Gastroesophageal sphincter (tissue), 4 donors: ENCODE results near the gene LRTM1. TPM values are rescaled to one million over a fixed set of nuclear protein-coding genes. Genes with fewer than 3 reads are reported as not detected.

Source experiments
- ATAC-seq: fragments of 150-250 bp; one replicate; pipeline ENCODE4 v1.9.1; 2016; ENCODE audit warnings: mild to moderate bottlenecking, moderate library complexity
- H3K27ac ChIP-seq, 4 donors: fragments of 200-600 bp; sonication (generic) in 3 of 4; 1 replicate in 3 of 4; 2 replicates in 1 of 4; pipeline ENCODE4 v1.5.1; 2016 to 2019
- H3K27me3 ChIP-seq: fragments of 200-600 bp; sonication (generic); one replicate; pipeline ENCODE4 v1.5.1; 2019
- H3K36me3 ChIP-seq, 2 donors: fragments of 200-600 bp; sonication (generic); one replicate each; pipeline ENCODE4 v1.5.1; 2019; ENCODE audit warnings: control low read depth in 1 of 2
- H3K4me1 ChIP-seq, 3 donors: fragments of 200-600 bp; sonication (generic); 1 replicate in 2 of 3; 2 replicates in 1 of 3; pipeline ENCODE4 v1.5.1; 2016 to 2019; ENCODE audit warnings: control low read depth in 2 of 3
- H3K4me3 ChIP-seq, 2 donors: fragments of 200-600 bp; sonication (generic); one replicate each; pipeline ENCODE4 v1.5.1; 2019; ENCODE audit warnings: mild to moderate bottlenecking in 1 of 2, moderate library complexity in 1 of 2
- H3K9me3 ChIP-seq, 3 donors: fragments of 200-600 bp; sonication (generic); one replicate each; pipeline ENCODE4 v1.5.1; 2017 to 2019; ENCODE audit warnings: control low read depth in 2 of 3
- CTCF ChIP-seq, 4 experiments: fragments of 200-600 bp in 2 of 4; fragments of 450-650 bp in 2 of 4; sonication (generic) in 1 of 4; IDR thresholded peaks; one replicate each; pipeline ENCODE4 v1.5.1; 2017 to 2019; ENCODE audit warnings: antibody characterized with exemption in 4 of 4, mild to moderate bottlenecking in 2 of 4, moderate library complexity in 2 of 4
- EP300 ChIP-seq: sonication (generic); formaldehyde crosslinking; IDR thresholded peaks from one replicate; pipeline ENCODE4 v1.6.1; 2017; ENCODE audit warnings: antibody characterized with exemption, mild to moderate bottlenecking
- POLR2A ChIP-seq, 2 donors: fragments of 450-650 bp; IDR thresholded peaks; one replicate each; pipeline ENCODE4 v1.6.1; 2017; ENCODE audit warnings: antibody characterized with exemption in 2 of 2, mild to moderate bottlenecking in 2 of 2, moderate library complexity in 1 of 2
- POLR2AphosphoS5 ChIP-seq: sonication (generic); formaldehyde crosslinking; IDR thresholded peaks from one replicate; pipeline ENCODE4 v1.6.1; 2017; ENCODE audit warnings: antibody characterized with exemption
- WGBS, 2 donors: methylation state at CpG; one replicate each; pipeline ENCODE4 v1.1.5; 2018; ENCODE audit warnings: low coverage in 1 of 2; 5-methylcytosine and 5-hydroxymethylcytosine counted together
- total RNA-seq, 4 donors: library from RNA; depleted of rRNA; stranded (reverse); fragments of >200 nt; gene quantifications; one replicate each; pipeline ENCODE4 v1.1.0, GENCODE V29; 2016

LRTM1 gene
- total RNA-seq, 4 donors from 2014 or later: not detected

GRCh38 chr3:54914180-54914579, 13.7 kb downstream of the LRTM1 start:
- 49 to 73% methylated on average over 2 of the region's 2 CpGs for whole genome bisulfite sequencing, 2 donors
- no peak overlapping the region for H3K27ac ChIP-seq
- no peaks in the 10 kb centered on the region for H3K4me1 ChIP-seq
- no peak overlapping the region for H3K4me3 ChIP-seq
- ATAC-seq: no peak
- TF ChIP-seq POLR2AphosphoS5 (no peak), POLR2A (IDR thresholded peaks at IDR 0.05) (no peak), CTCF (IDR thresholded peaks at IDR 0.05) (no peak), EP300 (no peak)
- no peaks in the 10 kb centered on the region for H3K9me3 ChIP-seq
- no peaks in the 10 kb centered on the region for H3K27me3 ChIP-seq
- peaks cover 0 to 10% of the 10 kb centered on the region in 2 donors for H3K36me3 ChIP-seq

- ATAC-seq: no peak
- Histone ChIP-seq H3K27ac (no peak overlapping the region), H3K9me3 (no peaks in the 10 kb centered on the region), H3K4me1 (peaks cover 0 to 8% (median 0%) of the 10 kb centered on the region in 3 donors), H3K4me3 (no peak overlapping the region), H3K27me3 (no peaks in the 10 kb centered on the region), H3K36me3 (peaks cover 0 to 10% of the 10 kb centered on the region in 2 donors)
- TF ChIP-seq CTCF (IDR thresholded peaks at IDR 0.05): no peak
- TF ChIP-seq POLR2A (IDR thresholded peaks at IDR 0.05): no peak
- TF ChIP-seq EP300: no peak
- TF ChIP-seq POLR2AphosphoS5: no peak
- WGBS, 2 donors: 67 to 85% methylated on average over 2 of the region's 2 CpGs
These were observed 18.7 kb downstream of the LRTM1 start for GRCh38 chr3:54909191-54909590.

GRCh38 chr3:54906763-54907162, 21.1 kb downstream of the LRTM1 start:
- 80% methylated on average over 1 of the region's 2 CpGs; no CpG with 5 or more reads in 1 of the 2 donors for WGBS, 2 donors
- ATAC-seq: no peak
- Histone ChIP-seq H3K4me1 (peaks cover 0 to 19% (median 6%) of the 10 kb centered on the region in 3 donors), H3K4me3 (no peak overlapping the region), H3K27ac (peak overlapping the region in 2 of 4 donors; percentile 17 to 31), H3K9me3 (no peaks in the 10 kb centered on the region), H3K36me3 (peaks cover 0 to 1% of the 10 kb centered on the region in 2 donors), H3K27me3 (no peaks in the 10 kb centered on the region)
- TF ChIP-seq EP300: no peak
- TF ChIP-seq POLR2A (IDR thresholded peaks at IDR 0.05): no peak
- TF ChIP-seq CTCF (IDR thresholded peaks at IDR 0.05): no peak
- no peak for TF ChIP-seq POLR2AphosphoS5

GRCh38 chr3:54905920-54906319, 21.9 kb downstream of the LRTM1 start:
- Histone ChIP-seq H3K27me3 (no peaks in the 10 kb centered on the region), H3K9me3 (no peaks in the 10 kb centered on the region), H3K27ac (peak overlapping the region in 1 of 4 donors; percentile 16), H3K4me1 (peaks cover 0 to 27% (median 9%) of the 10 kb centered on the region in 3 donors), H3K36me3 (no peaks in the 10 kb centered on the region), H3K4me3 (no peak overlapping the region)
- 84 to 90% methylated on average over 3 of the region's 3 CpGs for WGBS, 2 donors
- TF ChIP-seq POLR2AphosphoS5: no peak
- no peak for TF ChIP-seq EP300
- no peak for TF ChIP-seq POLR2A (IDR thresholded peaks at IDR 0.05)
- no peak for TF ChIP-seq CTCF (IDR thresholded peaks at IDR 0.05)
- ATAC-seq: no peak

GRCh38 chr3:54905261-54905888, 22.5 kb downstream of the LRTM1 start:
- no peak for ATAC-seq
- TF ChIP-seq POLR2AphosphoS5 (no peak), EP300 (no peak), POLR2A (IDR thresholded peaks at IDR 0.05) (no peak), CTCF (IDR thresholded peaks at IDR 0.05) (no peak)
- Histone ChIP-seq H3K27me3 (no peaks in the 10 kb centered on the region), H3K4me1 (peaks cover 0 to 33% (median 11%) of the 10 kb centered on the region in 3 donors), H3K36me3 (no peaks in the 10 kb centered on the region), H3K9me3 (no peaks in the 10 kb centered on the region), H3K27ac (peak overlapping the region in 2 of 4 donors; percentile 16 to 34), H3K4me3 (no peak overlapping the region)
- 72 to 76% methylated on average over 2 of the region's 2 CpGs for WGBS, 2 donors
